Mesenchymal stem cell (in vitro differentiated cells and primary cell): Measurements from ENCODE around the gene PCED1B.

Experiments
- DNase-seq: peaks from one replicate; pipeline ENCODE4 v3.0.0-alpha.2; 2013
- H2AFZ ChIP-seq: one replicate; pipeline ENCODE4 v1.6.1; 2013; ENCODE audit warnings: low read depth, mild to moderate bottlenecking, control low read depth, inconsistent platforms, low read length, moderate library complexity
- H2AK5ac ChIP-seq: 2 replicates; pipeline ENCODE4 v1.6.1; 2013; ENCODE audit warnings: low read length, moderate library complexity, mild to moderate bottlenecking, inconsistent platforms; ENCODE audit not compliant: severe bottlenecking
- H2BK120ac ChIP-seq: one replicate; pipeline ENCODE4 v1.6.1; 2013; ENCODE audit warnings: low read depth, mild to moderate bottlenecking, inconsistent platforms, low read length, moderate library complexity
- H2BK12ac ChIP-seq, 2 experiments: one replicate each; pipeline ENCODE4 v1.6.1; 2013; ENCODE audit warnings: inconsistent platforms in 2 of 2, low read length in 2 of 2, mild to moderate bottlenecking in 2 of 2, moderate library complexity in 2 of 2, control low read depth in 1 of 2
- H2BK15ac ChIP-seq: one replicate; pipeline ENCODE4 v1.6.1; 2013; ENCODE audit warnings: mild to moderate bottlenecking, low read depth, inconsistent platforms; ENCODE audit not compliant: poor library complexity, severe bottlenecking
- H2BK5ac ChIP-seq: 2 replicates; pipeline ENCODE4 v1.6.1; 2013; ENCODE audit warnings: low read depth, mild to moderate bottlenecking, low read length, control low read depth, inconsistent platforms; ENCODE audit not compliant: poor library complexity, severe bottlenecking
- H3K14ac ChIP-seq, 2 experiments: one replicate each; pipeline ENCODE4 v1.6.1; 2013; ENCODE audit warnings: inconsistent platforms in 2 of 2, low read length in 2 of 2, control low read depth in 1 of 2, mild to moderate bottlenecking in 1 of 2, moderate library complexity in 1 of 2
- H3K18ac ChIP-seq, 2 experiments: one replicate each; pipeline ENCODE4 v1.6.1; 2013; ENCODE audit warnings: inconsistent platforms in 2 of 2, low read length in 2 of 2, control low read depth in 1 of 2, low read depth in 1 of 2, mild to moderate bottlenecking in 1 of 2
- H3K23ac ChIP-seq, 2 experiments: one replicate each; pipeline ENCODE4 v1.6.1; 2013; ENCODE audit warnings: inconsistent platforms in 2 of 2, low read length in 2 of 2, mild to moderate bottlenecking in 2 of 2, moderate library complexity in 2 of 2, control low read depth in 1 of 2
- H3K27ac ChIP-seq: 2 replicates; pipeline ENCODE4 v1.5.1; 2013; ENCODE audit warnings: mild to moderate bottlenecking, moderate library complexity, low read length, control low read depth, inconsistent platforms; ENCODE audit not compliant: poor library complexity, severe bottlenecking
- H3K27me3 ChIP-seq, 2 experiments: 2 replicates each; pipeline versions ENCODE4 v1.6.1 to v1.7.0; 2013; ENCODE audit warnings: low read length in 2 of 2, mild to moderate bottlenecking in 2 of 2, moderate library complexity in 2 of 2, control low read depth in 1 of 2, inconsistent platforms in 1 of 2; ENCODE audit not compliant: control insufficient read depth in 1 of 2, insufficient read depth in 1 of 2
- H3K36me3 ChIP-seq, 2 experiments: 2 replicates each; pipeline versions ENCODE4 v1.6.1 to v1.7.0; 2013; ENCODE audit warnings: low read length in 2 of 2, control low read depth in 1 of 2, inconsistent platforms in 1 of 2, low read depth in 1 of 2, mild to moderate bottlenecking in 1 of 2; ENCODE audit not compliant: insufficient read depth in 2 of 2, control insufficient read depth in 1 of 2
- H3K4ac ChIP-seq, 2 experiments: one replicate each; pipeline ENCODE4 v1.6.1; 2013; ENCODE audit warnings: inconsistent platforms in 2 of 2, low read length in 2 of 2, mild to moderate bottlenecking in 2 of 2, moderate library complexity in 2 of 2, control low read depth in 1 of 2, low read depth in 1 of 2
- H3K4me1 ChIP-seq: 2 replicates; pipeline ENCODE4 v1.6.1; 2013; ENCODE audit warnings: low read depth, low read length, control low read depth; ENCODE audit not compliant: control insufficient read depth, insufficient read depth
- H3K4me2 ChIP-seq: 2 replicates; pipeline ENCODE4 v1.6.1; 2013; ENCODE audit warnings: low read length, mild to moderate bottlenecking, inconsistent platforms; ENCODE audit not compliant: poor library complexity, severe bottlenecking
- H3K4me3 ChIP-seq, 2 experiments: 2 replicates each; pipeline versions ENCODE4 v1.5.1 to v1.7.0; 2013; ENCODE audit warnings: low read length in 2 of 2, mild to moderate bottlenecking in 2 of 2, control low read depth in 1 of 2, low read depth in 1 of 2; ENCODE audit not compliant: insufficient read depth in 1 of 2
- H3K79me1 ChIP-seq: replicated peaks from 2 replicates; pipeline ENCODE4 v1.6.1; 2013; ENCODE audit warnings: mild to moderate bottlenecking, control low read depth, low read length, inconsistent platforms; ENCODE audit not compliant: poor library complexity, severe bottlenecking
- H3K9ac ChIP-seq: 2 replicates; pipeline ENCODE4 v1.7.0; 2013; ENCODE audit warnings: mild to moderate bottlenecking, low read length, moderate library complexity
- H3K9me3 ChIP-seq: 2 replicates; pipeline ENCODE4 v1.7.0; 2013; ENCODE audit warnings: mild to moderate bottlenecking, low read length; ENCODE audit not compliant: control insufficient read depth
- H4K8ac ChIP-seq: one replicate; pipeline ENCODE4 v1.6.1; 2013; ENCODE audit warnings: inconsistent platforms, mild to moderate bottlenecking, low read length, moderate library complexity
- H4K91ac ChIP-seq: one replicate; pipeline ENCODE4 v1.6.1; 2013; ENCODE audit warnings: mild to moderate bottlenecking, low read length, inconsistent platforms
- WGBS: methylation state at CpG from one replicate; pipeline ENCODE4 v1.1.7; 2013; ENCODE audit warnings: mixed read lengths; 5-methylcytosine and 5-hydroxymethylcytosine counted together

The PCED1B gene

DNA sequence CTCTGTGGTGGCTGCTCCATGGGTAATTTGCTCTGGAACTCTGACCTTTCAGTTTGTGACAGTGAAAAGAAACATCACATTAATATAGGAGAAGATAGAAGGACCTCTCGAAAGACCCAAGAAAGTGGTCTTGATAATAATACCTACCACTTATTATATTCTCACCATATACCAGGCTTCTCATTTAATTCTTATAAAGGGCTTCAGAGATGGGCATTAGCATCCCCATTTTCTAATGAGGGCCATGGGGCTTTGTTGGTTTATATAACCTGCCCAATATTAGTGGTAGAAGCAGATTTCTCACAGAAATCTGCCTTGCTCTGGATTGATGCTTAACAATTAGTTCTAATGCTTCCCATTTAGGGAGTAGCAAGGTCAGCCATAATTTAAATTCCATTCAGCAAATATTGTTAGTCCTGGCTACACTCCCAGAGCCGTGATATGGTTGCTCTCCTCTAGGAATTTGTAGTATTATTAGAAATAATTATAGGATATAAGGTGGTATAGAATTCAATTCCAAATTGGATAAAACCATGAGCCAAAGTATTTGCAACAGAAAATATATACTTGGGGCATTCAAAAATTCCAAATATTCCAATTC lies 7.8 kb downstream of the PCED1B start:
- no peak overlapping the region for H3K4me3 ChIP-seq
- H3K4me2 ChIP-seq = peak overlapping the region; percentile 21
- H3K79me1 ChIP-seq = peaks cover 3% of the 10 kb centered on the region
- H3K23ac ChIP-seq = no peak overlapping the region
- no peak overlapping the region for H2AFZ ChIP-seq
- H3K4ac ChIP-seq = no peak overlapping the region
- no peak overlapping the region for H2BK15ac ChIP-seq
- no peak overlapping the region for H3K18ac ChIP-seq
- no peak overlapping the region for H3K14ac ChIP-seq
- H3K36me3 ChIP-seq = no peaks in the 10 kb centered on the region
- H4K8ac ChIP-seq = no peak overlapping the region
- peaks cover 11% of the 10 kb centered on the region for H3K4me1 ChIP-seq
- H2BK12ac ChIP-seq = no peak overlapping the region
- H3K27ac ChIP-seq = peak overlapping the region; percentile 85
- H2AK5ac ChIP-seq = no peak overlapping the region
- no peaks in the 10 kb centered on the region for H3K27me3 ChIP-seq
- DNase-seq = peak; percentile 27
- no peak overlapping the region for H4K91ac ChIP-seq
- H3K9me3 ChIP-seq = no peaks in the 10 kb centered on the region
- H3K9ac ChIP-seq = no peak overlapping the region
- H2BK120ac ChIP-seq = no peak overlapping the region
- peak overlapping the region; percentile 87 for H2BK5ac ChIP-seq
- WGBS = 100% methylated on average over 1 of the region's 2 CpGs

DNA sequence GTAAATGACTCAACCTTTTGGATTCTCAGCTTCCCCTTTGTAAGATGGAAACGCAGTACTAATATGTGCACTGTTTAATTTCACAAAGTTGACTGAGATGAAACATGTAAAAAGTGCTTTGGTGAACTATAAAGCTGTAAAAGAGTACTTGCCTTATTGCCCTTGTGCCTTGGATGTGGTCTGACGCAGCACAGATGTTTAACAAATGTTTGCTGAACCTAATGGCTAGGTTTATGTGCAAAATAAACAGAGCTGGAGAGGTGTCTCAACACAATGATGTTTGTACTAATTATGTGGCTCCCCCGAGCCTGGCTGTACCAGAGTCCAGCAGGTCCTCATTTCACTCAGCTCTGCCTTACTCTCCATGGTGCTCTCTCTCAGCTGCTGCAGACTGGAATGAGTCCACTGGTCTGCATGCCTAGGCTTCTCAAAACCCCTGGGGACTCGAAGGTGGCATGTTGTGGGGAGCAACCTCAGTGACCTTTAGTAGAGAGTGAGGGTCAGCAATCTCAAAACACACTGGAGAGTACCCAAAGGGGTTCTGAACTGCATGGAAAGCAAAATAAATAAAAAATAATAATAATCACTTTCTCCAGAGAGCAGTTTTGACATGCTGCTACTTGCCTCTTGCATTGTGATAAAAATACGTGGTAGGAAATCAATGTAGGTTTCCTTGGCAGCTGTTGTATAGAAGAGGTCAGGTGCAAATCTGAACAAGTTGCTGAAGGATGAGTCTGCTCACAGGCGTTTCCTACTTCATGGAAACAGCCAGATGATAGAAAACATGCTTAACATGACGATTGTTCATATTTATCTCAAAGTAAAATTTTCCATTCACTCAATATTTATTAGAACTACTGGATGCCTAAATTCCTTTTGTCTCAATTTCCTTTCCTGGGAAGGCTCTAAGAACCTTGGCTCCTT lies 8.9 kb downstream of the PCED1B start:
- DNase-seq = peak; percentile 50
- Histone ChIP-seq H3K4me2 (no peak overlapping the region), H3K18ac (peak overlapping the region in 1 of 2 experiments; percentile 1), H3K9ac (no peak overlapping the region), H3K36me3 (no peaks in the 10 kb centered on the region), H3K4me1 (peaks cover 9% of the 10 kb centered on the region), H2AK5ac (peak overlapping the region; percentile 14), H3K27me3 (no peaks in the 10 kb centered on the region), H4K8ac (no peak overlapping the region), H3K27ac (peak overlapping the region; percentile 93), H2BK15ac (no peak overlapping the region), H2BK5ac (peak overlapping the region; percentile 54), H2BK12ac (no peak overlapping the region), H3K9me3 (no peaks in the 10 kb centered on the region), H3K14ac (no peak overlapping the region), H2AFZ (no peak overlapping the region), H3K23ac (no peak overlapping the region), H3K4ac (no peak overlapping the region), H4K91ac (no peak overlapping the region), H3K79me1 (peaks cover 3% of the 10 kb centered on the region), H2BK120ac (no peak overlapping the region), H3K4me3 (no peak overlapping the region)
- 27% methylated on average over 6 of the region's 7 CpGs for WGBS

DNA sequence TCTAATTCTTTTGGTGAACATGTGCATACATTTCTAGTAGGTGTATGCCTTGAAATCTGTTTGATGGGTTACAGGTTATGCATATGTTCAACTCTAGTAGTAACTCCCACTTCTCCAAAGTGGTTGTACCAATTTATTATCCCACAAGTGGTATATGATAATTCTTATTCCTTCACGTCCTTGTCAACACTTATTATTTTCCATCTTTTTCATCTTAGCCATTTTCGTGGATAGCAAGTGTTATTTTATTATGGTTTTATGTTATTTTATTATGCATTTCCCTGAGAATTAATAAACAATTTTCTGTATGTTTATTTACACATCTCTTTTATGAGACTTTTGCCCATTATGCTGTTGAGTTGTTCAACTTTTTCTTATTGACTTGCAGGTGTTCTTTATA lies 11.6 kb downstream of the PCED1B start:
- Histone ChIP-seq H2AK5ac (no peak overlapping the region), H4K8ac (no peak overlapping the region), H3K36me3 (no peaks in the 10 kb centered on the region), H3K14ac (no peak overlapping the region), H3K4ac (no peak overlapping the region), H3K4me2 (no peak overlapping the region), H3K4me1 (peaks cover 4% of the 10 kb centered on the region), H3K4me3 (no peak overlapping the region), H3K9me3 (no peaks in the 10 kb centered on the region), H2AFZ (no peak overlapping the region), H3K18ac (no peak overlapping the region), H3K27me3 (no peaks in the 10 kb centered on the region), H3K79me1 (peaks cover 1% of the 10 kb centered on the region), H4K91ac (no peak overlapping the region), H2BK5ac (no peak overlapping the region), H2BK120ac (no peak overlapping the region), H3K23ac (no peak overlapping the region), H2BK15ac (no peak overlapping the region), H2BK12ac (no peak overlapping the region), H3K27ac (no peak overlapping the region), H3K9ac (no peak overlapping the region)
- WGBS = no CpG with 5 or more reads among the region's 2 CpGs
- DNase-seq = no peak

DNA sequence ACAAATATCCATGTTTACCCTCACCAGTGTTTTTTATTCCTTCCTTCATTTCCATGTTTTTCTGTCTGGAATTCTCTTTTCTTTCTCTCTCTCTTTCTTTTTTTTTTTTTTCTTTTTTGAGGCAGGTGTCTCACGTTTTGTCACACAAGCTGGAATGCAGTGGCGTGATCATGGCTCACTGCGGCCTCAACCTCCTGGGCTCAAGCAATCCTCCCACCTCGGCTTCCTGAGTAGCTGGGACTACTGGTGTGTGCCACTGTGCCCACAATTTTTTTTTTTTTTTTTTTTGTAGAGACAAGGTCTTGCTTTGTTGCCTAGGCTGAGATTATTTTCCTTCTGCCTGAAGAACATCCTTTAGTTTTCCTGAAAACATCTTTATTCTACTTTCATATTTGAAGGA lies 15.4 kb downstream of the PCED1B start:
- Histone ChIP-seq H3K36me3 (no peaks in the 10 kb centered on the region), H3K27ac (peak overlapping the region; percentile 64), H2BK15ac (no peak overlapping the region), H3K9me3 (no peaks in the 10 kb centered on the region), H2BK5ac (no peak overlapping the region), H2BK120ac (peak overlapping the region; percentile 49), H3K4me3 (no peak overlapping the region), H3K4me2 (no peak overlapping the region), H3K14ac (no peak overlapping the region), H3K18ac (no peak overlapping the region), H3K79me1 (peaks cover 3% of the 10 kb centered on the region), H4K91ac (no peak overlapping the region), H2BK12ac (no peak overlapping the region), H3K4ac (no peak overlapping the region), H3K27me3 (no peaks in the 10 kb centered on the region), H2AFZ (no peak overlapping the region), H3K9ac (no peak overlapping the region), H3K4me1 (no peaks in the 10 kb centered on the region), H2AK5ac (no peak overlapping the region), H3K23ac (no peak overlapping the region), H4K8ac (no peak overlapping the region)
- DNase-seq = no peak
- 71% methylated on average over 2 of the region's 4 CpGs for WGBS
